ENCODE results near the gene RRAGD.

The RRAGD gene, protein sequence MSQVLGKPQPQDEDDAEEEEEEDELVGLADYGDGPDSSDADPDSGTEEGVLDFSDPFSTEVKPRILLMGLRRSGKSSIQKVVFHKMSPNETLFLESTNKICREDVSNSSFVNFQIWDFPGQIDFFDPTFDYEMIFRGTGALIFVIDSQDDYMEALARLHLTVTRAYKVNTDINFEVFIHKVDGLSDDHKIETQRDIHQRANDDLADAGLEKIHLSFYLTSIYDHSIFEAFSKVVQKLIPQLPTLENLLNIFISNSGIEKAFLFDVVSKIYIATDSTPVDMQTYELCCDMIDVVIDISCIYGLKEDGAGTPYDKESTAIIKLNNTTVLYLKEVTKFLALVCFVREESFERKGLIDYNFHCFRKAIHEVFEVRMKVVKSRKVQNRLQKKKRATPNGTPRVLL

GRCh38 chr6:89412071-89413005, at the start of gene RRAGD:
RRAGD (minus strand) TSS chr6:89412273; CDS start chr6:89411993, 280 bp downstream.
- CTCF ChIA-PET: interaction anchor here (1.0 kb wide), 3 partner anchors 18 to 41 kb away, joined by 3 to 4 read pairs (median 3); no protein-coding TSS in a partner anchor

DNA sequence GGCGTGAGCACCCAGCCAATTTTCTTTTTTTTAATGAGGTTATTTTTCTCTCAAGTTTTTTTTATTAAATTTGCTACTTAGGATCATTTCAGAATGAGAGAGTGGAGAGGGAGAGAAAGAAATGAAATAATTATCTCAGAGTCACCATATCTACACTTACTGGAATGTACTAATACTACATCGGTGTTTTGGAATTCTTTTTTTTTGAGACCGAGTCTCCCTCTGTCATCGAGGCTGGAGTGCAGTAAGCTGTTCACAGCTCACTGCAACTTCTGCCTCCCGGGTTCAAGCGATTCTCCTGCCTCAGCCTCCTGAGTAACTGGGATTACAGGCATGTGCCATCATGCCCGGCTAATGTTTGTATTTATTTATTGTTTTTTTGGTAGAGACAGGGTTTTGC, 48.6 kb upstream of the RRAGD start:
- ChIA-PET POLR2A (no interaction called here), CTCF (no interaction called here)
- TF ChIP-seq PKNOX1 (IDR thresholded peaks at IDR 0.05) (no peak), FOXK2 (IDR thresholded peaks at IDR 0.05) (no peak), FOXA1 (IDR thresholded peaks at IDR 0.05) (no peak), HDGF (IDR thresholded peaks at IDR 0.05; ENCODE audit: borderline replicate concordance) (no peak), TARDBP (IDR thresholded peaks at IDR 0.05) (no peak), ELF4 (IDR thresholded peaks at IDR 0.05) (no peak), NFRKB (IDR thresholded peaks at IDR 0.05) (no peak), L3MBTL2 (conservative IDR thresholded peaks at IDR 0.05) (no peak), FOXM1 (IDR thresholded peaks at IDR 0.05; ENCODE audit: borderline replicate concordance) (no peak), BHLHE40 (IDR thresholded peaks at IDR 0.05; ENCODE audit: borderline replicate concordance) (no peak), ZNF384 (IDR thresholded peaks at IDR 0.05) (no peak), ARNT (IDR thresholded peaks at IDR 0.05) (no peak), SUZ12 (IDR thresholded peaks at IDR 0.05) (no peak), LEF1 (IDR thresholded peaks at IDR 0.05; ENCODE audit: borderline replicate concordance) (no peak), CTBP1 (IDR thresholded peaks at IDR 0.05; ENCODE audit: borderline replicate concordance) (no peak), SP1 (IDR thresholded peaks at IDR 0.05) (no peak)
- no peak for DNase-seq (ENCODE audit: extremely low spot score)

More at GRCh38 chr6:89412071-89413005, at the start of gene RRAGD:
- POLR2A ChIA-PET: interaction anchor here (1.0 to 2.4 kb wide), 3 partner anchors 10 to 40 kb away, joined by 3 to 12 read pairs (median 6); no protein-coding TSS in a partner anchor
- peak; percentile 83 for DNase-seq (ENCODE audit: extremely low spot score)
- 0 out of 2 replicates have a peak, but pooled peaks have one; percentile 31 for TF ChIP-seq TARDBP (IDR thresholded peaks at IDR 0.05)
- peak; percentile 80 for TF ChIP-seq L3MBTL2 (conservative IDR thresholded peaks at IDR 0.05)
- TF ChIP-seq ELF4 (IDR thresholded peaks at IDR 0.05): no peak
- peak; percentile 17; the same call in 1 of the 2 replicates for TF ChIP-seq FOXM1 (IDR thresholded peaks at IDR 0.05; ENCODE audit: borderline replicate concordance)

DNA sequence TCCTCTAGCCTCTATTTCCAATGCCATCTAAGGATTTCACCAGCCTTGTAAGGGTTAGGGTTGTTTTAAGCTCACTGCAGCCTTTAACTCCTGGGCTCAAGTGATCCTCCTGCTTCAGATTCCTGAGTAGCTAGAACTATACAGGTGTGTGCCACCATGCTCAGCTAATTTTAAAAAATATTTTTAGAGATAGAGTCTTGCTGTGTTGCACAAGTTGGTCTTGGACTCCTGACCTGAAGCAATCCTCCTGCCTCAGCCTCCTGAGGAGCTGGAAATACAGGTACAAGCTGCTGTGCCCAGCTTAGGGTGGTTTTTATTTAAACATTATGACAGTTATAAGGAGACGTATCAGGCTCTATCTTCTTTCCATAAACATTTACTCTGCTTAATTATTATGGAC, 47.4 kb upstream of the RRAGD start:
- TF ChIP-seq NFRKB (IDR thresholded peaks at IDR 0.05) (no peak), TARDBP (IDR thresholded peaks at IDR 0.05) (no peak), HDGF (IDR thresholded peaks at IDR 0.05; ENCODE audit: borderline replicate concordance) (no peak)
- no peak for DNase-seq (ENCODE audit: extremely low spot score)
- ChIA-PET CTCF (interaction anchor here (1.1 kb wide), 1 partner anchor 150 kb away, joined by 3 read pairs; no protein-coding TSS in a partner anchor), POLR2A (interaction anchor here (0.8 kb wide), 1 partner anchor 9 kb away, joined by 3 read pairs; no protein-coding TSS in a partner anchor)

GRCh38 chr6:89458704-89459103, 46.6 kb upstream of the RRAGD start:
- no peak for DNase-seq (ENCODE audit: extremely low spot score)
- no peak for TF ChIP-seq ELF4 (IDR thresholded peaks at IDR 0.05)
- no peak for TF ChIP-seq ARNT (IDR thresholded peaks at IDR 0.05)
- TF ChIP-seq PKNOX1 (IDR thresholded peaks at IDR 0.05): no peak
- TF ChIP-seq FOXK2 (IDR thresholded peaks at IDR 0.05): no peak
- TF ChIP-seq FOXM1 (IDR thresholded peaks at IDR 0.05; ENCODE audit: borderline replicate concordance): no peak
- TF ChIP-seq LEF1 (IDR thresholded peaks at IDR 0.05; ENCODE audit: borderline replicate concordance): no peak
- TF ChIP-seq HDGF (IDR thresholded peaks at IDR 0.05; ENCODE audit: borderline replicate concordance): no peak
- TF ChIP-seq ZNF384 (IDR thresholded peaks at IDR 0.05): no peak
- TF ChIP-seq NFRKB (IDR thresholded peaks at IDR 0.05): no peak
- TF ChIP-seq CTBP1 (IDR thresholded peaks at IDR 0.05; ENCODE audit: borderline replicate concordance): no peak
- no peak for TF ChIP-seq FOXA1 (IDR thresholded peaks at IDR 0.05)
- no peak for TF ChIP-seq TARDBP (IDR thresholded peaks at IDR 0.05)
- ChIA-PET CTCF (interaction anchor here (1.1 kb wide), 1 partner anchor 151 kb away, joined by 3 read pairs; no protein-coding TSS in a partner anchor), POLR2A (no interaction called here)

DNA sequence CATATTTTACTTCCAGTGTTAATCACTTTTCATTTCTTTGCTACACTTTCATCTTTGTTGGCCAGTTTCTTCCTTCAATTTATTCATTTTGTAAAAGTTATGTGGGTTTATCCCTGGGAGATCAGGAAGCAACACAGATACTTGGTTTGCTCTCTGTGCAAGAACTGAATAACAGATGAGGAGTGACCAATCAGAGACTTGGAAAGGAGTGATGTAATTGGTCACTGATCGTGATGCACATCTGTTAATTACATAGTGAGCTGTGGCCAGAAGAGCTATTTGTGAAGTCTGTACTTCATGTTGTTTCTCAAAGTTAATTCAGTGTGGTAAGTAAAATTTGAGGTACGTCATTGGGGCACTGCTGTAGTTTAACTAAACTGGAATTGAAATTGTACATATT, 42.2 kb upstream of the RRAGD start:
- DNase-seq (ENCODE audit: extremely low spot score): no peak
- ChIA-PET CTCF (no interaction called here), POLR2A (no interaction called here)
- TF ChIP-seq SUZ12 (IDR thresholded peaks at IDR 0.05): no peak
- TF ChIP-seq SP1 (IDR thresholded peaks at IDR 0.05): no peak
- no peak for TF ChIP-seq ELF4 (IDR thresholded peaks at IDR 0.05)
- no peak for TF ChIP-seq HDGF (IDR thresholded peaks at IDR 0.05; ENCODE audit: borderline replicate concordance)
- no peak for TF ChIP-seq PKNOX1 (IDR thresholded peaks at IDR 0.05)
- no peak for TF ChIP-seq ARNT (IDR thresholded peaks at IDR 0.05)
- no peak for TF ChIP-seq NFRKB (IDR thresholded peaks at IDR 0.05)
- no peak for TF ChIP-seq BHLHE40 (IDR thresholded peaks at IDR 0.05; ENCODE audit: borderline replicate concordance)
- no peak for TF ChIP-seq LEF1 (IDR thresholded peaks at IDR 0.05; ENCODE audit: borderline replicate concordance)
- no peak for TF ChIP-seq FOXA1 (IDR thresholded peaks at IDR 0.05)
- no peak for TF ChIP-seq FOXK2 (IDR thresholded peaks at IDR 0.05)
- TF ChIP-seq ZNF384 (IDR thresholded peaks at IDR 0.05): no peak
- TF ChIP-seq L3MBTL2 (conservative IDR thresholded peaks at IDR 0.05): no peak
- no peak for TF ChIP-seq TARDBP (IDR thresholded peaks at IDR 0.05)
- no peak for TF ChIP-seq FOXM1 (IDR thresholded peaks at IDR 0.05; ENCODE audit: borderline replicate concordance)
